K562 (cell line): ENCODE results near the gene IKBKE. TPM values are rescaled to one million over a fixed set of nuclear protein-coding genes. Genes with fewer than 3 reads are reported as not detected.

ENCODE experiments used
- BDP1 ChIP-seq: IDR thresholded peaks from 3 replicates; pipeline ENCODE4 v1.6.1; 2011; ENCODE audit not compliant: insufficient read length, insufficient read depth
- CREB1 ChIP-seq, 2 experiments: sonication (generic) in 1 of 2; formaldehyde crosslinking in 1 of 2; IDR thresholded peaks; 2 replicates each; pipeline versions ENCODE4 v1.6.1 to v1.8.0; 2012 to 2022; ENCODE audit warnings: inconsistent platforms in 1 of 2, mild to moderate bottlenecking in 1 of 2, missing genetic modification reagents in 1 of 2, moderate library complexity in 1 of 2
- CTBP1 ChIP-seq: fragments of 450-650 bp; IDR thresholded peaks from 2 replicates; pipeline ENCODE4 v1.6.1; 2016; ENCODE audit warnings: borderline replicate concordance
- DMBX1 ChIP-seq: fragments of 250-450 bp; sonication (Bioruptor Pico); IDR thresholded peaks from 2 replicates; pipeline ENCODE4 v1.8.0; 2022; ENCODE audit warnings: inconsistent platforms, mild to moderate bottlenecking, moderate library complexity, borderline replicate concordance
- EHMT2 ChIP-seq: fragments of 450-650 bp; IDR thresholded peaks from 2 replicates; pipeline ENCODE4 v1.6.1; 2018; ENCODE audit warnings: antibody characterized with exemption
- ELK3 ChIP-seq: fragments of 450-650 bp; formaldehyde crosslinking; IDR thresholded peaks from 2 replicates; pipeline ENCODE4 v1.4.0; 2020; ENCODE audit warnings: mild to moderate bottlenecking
- EP300 ChIP-seq: IDR thresholded peaks from 2 replicates; pipeline ENCODE4 v1.6.1; 2012; ENCODE audit warnings: low read length, improper control_type of control experiment
- ETV6 ChIP-seq, 3 experiments: fragments of 150-350 bp in 1 of 3; sonication (generic) in 1 of 3; formaldehyde crosslinking in 1 of 3; IDR thresholded peaks; 2 replicates each; pipeline versions ENCODE4 v1.6.1 to v1.8.0; 2014 to 2022; ENCODE audit warnings: borderline replicate concordance in 2 of 3, low read depth in 2 of 3, antibody characterized with exemption in 1 of 3, low read length in 1 of 3, mild to moderate bottlenecking in 1 of 3, missing genetic modification reagents in 1 of 3
- FUS ChIP-seq: fragments of 200-400 bp; formaldehyde crosslinking; optimal IDR thresholded peaks from 2 replicates; pipeline ENCODE3; 2017; ENCODE audit warnings: low read depth, low read length
- HEY1 ChIP-seq: fragments of 250-450 bp; sonication (Bioruptor Pico); IDR thresholded peaks from 2 replicates; pipeline ENCODE4 v1.5.0; 2020; ENCODE audit warnings: mild to moderate bottlenecking, moderate library complexity, borderline replicate concordance
- IFI16 ChIP-seq: fragments of 250-450 bp; sonication (Bioruptor Pico); IDR thresholded peaks from 2 replicates; pipeline ENCODE4 v2.1.2; 2022; ENCODE audit warnings: mild to moderate bottlenecking, inconsistent platforms
- KLF13 ChIP-seq: fragments of 450-650 bp; IDR thresholded peaks from 2 replicates; pipeline ENCODE4 v1.6.1; 2016; ENCODE audit warnings: missing genetic modification characterization, low read depth, mild to moderate bottlenecking, missing compliant biosample characterization, moderate library complexity, borderline replicate concordance
- MIER1 ChIP-seq: fragments of 450-650 bp; IDR thresholded peaks from 2 replicates; pipeline ENCODE4 v1.6.1; 2016; ENCODE audit warnings: antibody characterized with exemption, mild to moderate bottlenecking, low read depth
- RAD21 ChIP-seq, 2 experiments: fragments of 250-450 bp in 1 of 2; fragments of 450-650 bp in 1 of 2; sonication (Bioruptor Pico) in 1 of 2; formaldehyde crosslinking in 1 of 2; IDR thresholded peaks in 1 of 2; conservative IDR thresholded peaks in 1 of 2; 2 replicates each; pipeline versions ENCODE4 v1.4.0 to v1.8.0; 2020 to 2022; ENCODE audit warnings: mild to moderate bottlenecking in 2 of 2, moderate library complexity in 1 of 2
- SMAD2 ChIP-seq: fragments of 150-350 bp; IDR thresholded peaks from 2 replicates; pipeline ENCODE4 v1.6.1; 2014; ENCODE audit warnings: low read depth, mild to moderate bottlenecking, low read length
- STAG1 ChIP-seq: sonication (generic); formaldehyde crosslinking; IDR thresholded peaks from 2 replicates; pipeline ENCODE4 v1.5.0; 2020; ENCODE audit warnings: missing genetic modification reagents, borderline replicate concordance
- THAP12 ChIP-seq: fragments of 250-450 bp; sonication (Bioruptor Pico); IDR thresholded peaks from 2 replicates; pipeline ENCODE4 v1.9.0; 2021; ENCODE audit warnings: mild to moderate bottlenecking, inconsistent platforms
- THAP7 ChIP-seq: fragments of 250-450 bp; sonication (Bioruptor Pico); IDR thresholded peaks from 2 replicates; pipeline ENCODE4 v1.5.0; 2021
- ZNF277 ChIP-seq: fragments of 250-450 bp; sonication (Bioruptor Pico); IDR thresholded peaks from 2 replicates; pipeline ENCODE4 v1.8.0; 2022; ENCODE audit warnings: inconsistent platforms, mild to moderate bottlenecking, moderate library complexity, borderline replicate concordance
- ZNF449 ChIP-seq: fragments of 250-450 bp; sonication (Bioruptor Pico); IDR thresholded peaks from 2 replicates; pipeline ENCODE4 v1.8.0; 2022; ENCODE audit warnings: moderate library complexity, mild to moderate bottlenecking, inconsistent platforms
- polyA plus RNA-seq, 8 experiments: library from polyadenylated mRNA; depleted of rRNA in 4 of 8; stranded (reverse) in 5 of 8; unstranded in 3 of 8; fragments of >200 nt; fragmentation: Nextera tagmentation in 2 of 8; fragmentation: Illumina TruSeq in 1 of 8; extraction: Ambion mirVana in 2 of 8; extraction: Trizol in 1 of 8; gene quantifications; 2 replicates each; pipeline versions ENCODE4 v1.2.1 to v1.2.3, GENCODE V29; 2011 to 2014; ENCODE audit warnings: inconsistent platforms in 1 of 8, missing spikeins in 1 of 8
- total RNA-seq, 7 experiments: library from RNA; depleted of rRNA in 6 of 7; stranded (reverse); fragments of >200 nt in 6 of 7; fragmentation: Illumina TruSeq in 2 of 7; extraction: Trizol in 2 of 7; gene quantifications; 2 replicates each; pipeline versions ENCODE4 v1.2.1 to v1.2.3, GENCODE V29; 2011 to 2021; ENCODE audit warnings: low replicate concordance in 1 of 7

Gene IKBKE
- total and polyA plus RNA-seq, 9 of the 15 experiments (the other 6 are each of a cell fraction or from before 2014, with no cell fraction given) = 2.3 to 9.0 (median 4.8) TPM

GRCh38 chr1:206490771-206491405 lies 20.6 kb downstream of the IKBKE start (continued):
- TF ChIP-seq ZNF449 (CRISPR knock-in tag) (no peak), RAD21 (CRISPR knock-in tag; conservative IDR thresholded peaks at IDR 0.05 in 1 of 2, IDR thresholded peaks at IDR 0.05 in 1 of 2) (0 out of 4 replicates have a peak, but pooled peaks of 1 of the 2 experiments have one; percentile 8), MIER1 (no peak), STAG1 (CRISPR knock-in tag) (no peak), EP300 (no peak), FUS (no peak), ELK3 (CRISPR knock-in tag) (no peak), CREB1 (IDR thresholded peaks at IDR 0.05) (no peak), CREB1 (CRISPR knock-in tag; IDR thresholded peaks at IDR 0.05) (no peak), THAP12 (CRISPR knock-in tag) (no peak), THAP7 (CRISPR knock-in tag) (no peak), IFI16 (CRISPR knock-in tag) (no peak), KLF13 (tag) (no peak), ZNF277 (CRISPR knock-in tag) (no peak), BDP1 (no peak), HEY1 (CRISPR knock-in tag) (no peak), DMBX1 (CRISPR knock-in tag) (0 out of 2 replicates have a peak, but pooled peaks have one; percentile 28), ETV6 (IDR thresholded peaks at IDR 0.05; ENCODE audit: borderline replicate concordance in 1 of 2, low read depth in 2 of 2, low read length in 1 of 2) (no peak), ETV6 (CRISPR knock-in tag; IDR thresholded peaks at IDR 0.05; ENCODE audit: borderline replicate concordance) (no peak), SMAD2 (no peak), EHMT2 (no peak), CTBP1 (peak; percentile 30; the same call in 1 of the 2 replicates)
